Fibroblast of peridontal ligament (primary cell): ENCODE results near the gene ZBTB33.

ENCODE experiments used
- DNase-seq: peaks from one replicate; pipeline ENCODE4 v3.0.0-alpha.2; 2010; ENCODE audit errors: extremely low read depth

The ZBTB33 gene, protein sequence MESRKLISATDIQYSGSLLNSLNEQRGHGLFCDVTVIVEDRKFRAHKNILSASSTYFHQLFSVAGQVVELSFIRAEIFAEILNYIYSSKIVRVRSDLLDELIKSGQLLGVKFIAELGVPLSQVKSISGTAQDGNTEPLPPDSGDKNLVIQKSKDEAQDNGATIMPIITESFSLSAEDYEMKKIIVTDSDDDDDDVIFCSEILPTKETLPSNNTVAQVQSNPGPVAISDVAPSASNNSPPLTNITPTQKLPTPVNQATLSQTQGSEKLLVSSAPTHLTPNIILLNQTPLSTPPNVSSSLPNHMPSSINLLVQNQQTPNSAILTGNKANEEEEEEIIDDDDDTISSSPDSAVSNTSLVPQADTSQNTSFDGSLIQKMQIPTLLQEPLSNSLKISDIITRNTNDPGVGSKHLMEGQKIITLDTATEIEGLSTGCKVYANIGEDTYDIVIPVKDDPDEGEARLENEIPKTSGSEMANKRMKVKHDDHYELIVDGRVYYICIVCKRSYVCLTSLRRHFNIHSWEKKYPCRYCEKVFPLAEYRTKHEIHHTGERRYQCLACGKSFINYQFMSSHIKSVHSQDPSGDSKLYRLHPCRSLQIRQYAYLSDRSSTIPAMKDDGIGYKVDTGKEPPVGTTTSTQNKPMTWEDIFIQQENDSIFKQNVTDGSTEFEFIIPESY

DNA sequence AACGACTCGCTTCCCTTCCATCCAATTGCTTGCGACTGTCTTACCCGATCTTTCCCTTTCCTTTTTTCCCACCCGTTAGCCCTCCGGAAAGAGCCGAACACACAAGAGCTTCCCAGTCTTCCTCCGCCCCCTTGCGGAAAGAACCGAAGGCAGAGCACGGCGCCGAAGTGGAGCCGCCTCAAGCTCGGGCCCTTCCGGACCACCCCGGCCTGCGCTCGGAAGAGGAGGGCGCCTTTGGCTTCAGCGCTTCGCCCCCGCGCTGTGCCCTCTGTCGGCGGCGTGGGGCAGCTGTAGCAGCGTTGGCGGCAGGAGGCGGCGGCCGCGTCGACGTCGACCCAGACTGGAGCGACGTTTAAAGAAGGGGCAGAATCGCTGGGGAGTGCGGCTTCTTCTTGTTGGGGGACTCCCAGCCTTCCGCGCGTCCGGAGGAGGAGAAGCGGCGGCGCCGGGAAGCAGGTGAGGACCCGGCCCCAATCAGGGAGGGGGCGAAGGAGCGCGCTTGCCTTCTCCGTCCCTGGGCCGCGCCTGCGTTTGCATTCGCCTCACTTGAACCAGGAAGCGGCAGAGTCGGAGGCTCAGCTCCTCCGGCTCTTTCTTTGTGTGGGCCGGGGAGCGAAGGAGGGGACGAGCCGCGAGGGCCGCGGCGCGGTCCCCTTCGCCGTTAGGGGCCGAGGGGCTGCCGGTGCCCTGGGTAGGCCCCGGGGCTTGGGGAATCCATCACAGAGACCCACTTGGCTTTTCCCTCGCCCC is at the start of gene ZBTB33:
TSS of gene ZBTB33 (plus strand) at position 291 of the 750 bp plus-strand sequence. CDS start 2,604 bp downstream, outside the sequence.
- DNase-seq, result peak; percentile 92

DNA sequence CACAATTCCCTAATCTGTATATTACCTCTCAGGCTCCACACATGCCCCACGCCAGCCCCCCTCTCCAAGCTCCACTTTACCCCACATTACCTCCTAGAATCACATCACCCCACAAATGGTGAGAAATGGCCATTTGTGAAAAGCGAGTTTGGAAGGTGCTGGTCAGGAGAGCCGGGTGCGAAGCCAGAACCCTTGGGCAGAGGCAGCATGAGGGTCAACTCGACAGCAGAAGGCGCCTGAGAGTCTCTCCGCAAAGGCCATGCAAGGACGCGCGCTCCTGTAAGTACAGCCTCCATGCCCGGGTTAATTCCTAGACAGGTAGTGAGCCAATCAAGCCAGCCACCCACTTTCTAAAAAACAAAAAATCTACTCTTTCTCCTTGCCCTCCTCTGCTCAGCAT is 49.8 kb upstream of the ZBTB33 start:
- no peak for DNase-seq

DNA sequence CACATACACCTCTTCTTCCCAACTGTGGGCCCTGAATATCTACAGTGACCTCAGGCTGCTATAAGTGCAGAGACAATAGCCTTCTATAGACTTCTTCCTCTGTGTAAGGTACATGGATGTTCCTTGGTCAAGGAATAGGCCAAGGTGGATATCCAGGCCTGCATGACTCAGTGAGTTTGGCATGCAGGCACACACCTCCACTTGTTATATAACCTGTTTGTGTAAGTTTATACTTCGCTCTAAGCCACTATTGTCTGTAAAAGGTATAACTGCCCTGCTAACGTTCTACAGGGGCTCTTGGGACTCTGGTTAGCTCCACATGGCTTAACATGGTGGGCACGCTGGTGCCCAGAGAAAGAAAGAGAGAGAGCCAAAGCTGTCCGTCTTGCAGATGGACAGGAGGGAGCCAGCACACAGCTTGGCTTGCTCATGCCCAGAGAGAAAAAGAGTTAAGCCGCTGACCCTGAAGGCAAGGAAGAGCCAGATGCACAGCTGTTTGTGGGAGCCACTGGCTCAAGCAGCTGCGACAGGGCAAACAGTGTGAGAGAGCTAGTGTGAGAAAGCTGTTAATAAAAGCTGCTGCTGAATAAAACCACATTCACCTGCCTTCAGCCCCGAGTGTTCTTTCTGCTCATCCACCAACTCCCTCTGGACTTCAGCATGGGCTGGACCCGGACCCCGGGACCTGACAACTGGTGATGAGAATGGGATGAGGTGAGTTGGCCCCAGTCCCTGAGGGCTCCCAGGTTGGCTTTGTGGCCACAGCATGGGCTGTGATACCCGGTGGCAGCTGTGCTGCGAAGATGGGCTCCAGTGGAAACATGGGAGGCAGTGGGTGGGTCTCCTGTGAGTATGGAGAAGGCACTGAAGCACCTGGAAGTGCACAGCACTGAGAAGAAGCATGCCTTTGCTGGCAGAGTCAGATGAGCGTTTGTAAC is 44.5 kb upstream of the ZBTB33 start:
- no peak for DNase-seq

DNA sequence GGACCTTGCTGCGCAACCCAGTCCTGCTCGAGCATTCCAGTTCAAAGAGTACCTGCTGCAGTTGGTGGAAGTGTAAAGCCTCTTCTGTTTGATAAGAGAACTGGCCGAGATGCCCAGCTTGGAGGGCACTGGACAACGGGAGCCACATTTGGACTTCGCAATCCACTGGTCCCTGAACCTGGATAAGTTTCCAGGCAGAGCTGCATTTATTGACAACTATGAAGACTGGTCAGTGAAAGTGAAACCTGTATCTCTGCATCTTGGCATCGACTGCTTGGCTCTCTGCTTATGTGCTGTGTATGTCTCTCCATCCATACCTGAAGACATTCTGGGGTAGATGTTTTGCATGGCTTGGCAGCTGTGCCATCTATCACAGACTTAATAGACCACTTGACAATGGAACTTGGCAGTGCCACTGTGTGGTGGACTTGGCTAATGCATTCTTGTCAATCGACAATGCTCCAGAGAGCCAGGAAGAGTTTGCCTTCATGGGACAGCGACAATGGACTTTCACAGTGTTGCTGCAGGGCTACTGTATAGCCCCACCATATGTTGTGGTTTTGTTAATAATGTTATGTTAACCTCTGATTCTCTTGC is 43.5 kb upstream of the ZBTB33 start:
- DNase-seq, result no peak

DNA sequence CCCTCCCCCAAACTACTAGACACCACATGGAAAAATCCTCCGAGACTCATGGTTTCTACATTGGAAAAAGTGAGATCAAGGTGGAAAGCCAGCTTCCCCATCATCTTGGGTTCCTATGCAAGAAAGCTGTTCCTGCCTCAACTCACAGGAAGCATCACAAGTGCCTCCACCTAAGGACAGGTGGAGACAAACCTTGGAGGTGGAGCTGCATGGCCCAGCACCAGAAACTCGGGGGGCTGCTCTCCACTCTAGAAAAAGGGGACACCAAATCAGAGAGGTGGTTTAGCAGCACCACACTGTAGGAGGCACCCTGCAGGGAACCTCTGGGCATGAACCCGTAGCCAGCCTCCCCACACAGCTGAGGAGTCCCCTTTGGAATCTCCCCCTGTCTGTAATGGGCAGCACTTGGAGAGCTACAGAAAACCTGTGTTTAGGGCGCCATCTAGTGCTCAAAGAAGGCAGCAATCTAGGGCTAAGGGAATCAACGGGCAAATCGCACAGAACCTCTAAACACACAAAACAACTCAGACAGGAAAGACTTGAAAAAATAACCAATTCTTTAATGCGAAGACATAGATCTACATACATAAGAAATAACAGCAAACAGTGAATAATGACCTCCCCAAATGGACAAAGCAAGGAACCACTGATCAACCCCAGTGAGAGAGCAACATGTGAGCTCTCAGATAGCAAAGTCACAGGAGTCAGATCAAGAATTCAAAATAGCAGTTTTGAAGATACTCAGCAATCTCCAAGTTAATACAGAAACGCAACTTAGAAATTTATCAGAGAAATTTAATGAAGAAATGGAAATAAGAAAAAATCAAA is 37.0 kb upstream of the ZBTB33 start:
- peak; percentile 62 for DNase-seq

DNA sequence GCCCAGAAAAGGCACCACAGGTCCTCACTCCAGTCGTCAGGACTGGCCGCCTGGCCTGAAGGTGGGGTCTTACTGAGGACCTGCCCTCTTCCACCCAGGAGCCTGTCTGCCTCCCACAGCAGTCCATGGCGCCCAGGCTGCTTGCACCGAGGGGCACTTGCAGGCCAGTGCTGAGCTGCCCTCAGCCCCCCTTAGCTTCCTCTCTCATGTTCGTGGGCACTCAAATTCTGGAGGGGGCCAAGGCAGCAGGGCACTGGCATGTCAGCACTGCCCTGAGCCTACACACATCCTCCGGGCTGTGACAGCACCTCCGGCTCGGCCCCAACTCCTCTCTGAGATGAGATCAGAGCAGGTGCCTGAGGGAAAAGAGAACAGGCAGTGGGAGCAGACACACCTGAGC is 27.2 kb upstream of the ZBTB33 start:
- DNase-seq, result no peak

DNA sequence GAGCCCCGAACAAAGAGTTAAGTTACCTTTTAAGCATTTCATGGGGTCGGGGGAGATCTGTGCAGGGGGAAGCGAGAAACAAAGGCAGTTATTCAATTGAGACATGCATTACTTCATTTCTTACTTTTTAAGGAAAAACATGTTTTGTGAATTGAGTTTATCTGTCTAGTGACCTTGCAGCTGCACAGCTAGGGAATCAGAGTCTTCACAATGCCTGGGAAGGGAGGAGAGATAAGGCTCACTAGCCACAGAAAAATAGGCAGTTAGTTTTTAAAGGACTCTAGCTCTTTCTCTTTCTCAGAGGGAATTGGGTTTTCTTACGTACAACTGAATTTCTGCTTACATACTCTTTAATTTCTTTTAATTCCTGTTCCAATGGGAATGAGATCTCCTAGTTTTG is 26.2 kb upstream of the ZBTB33 start:
- DNase-seq, result no peak

DNA sequence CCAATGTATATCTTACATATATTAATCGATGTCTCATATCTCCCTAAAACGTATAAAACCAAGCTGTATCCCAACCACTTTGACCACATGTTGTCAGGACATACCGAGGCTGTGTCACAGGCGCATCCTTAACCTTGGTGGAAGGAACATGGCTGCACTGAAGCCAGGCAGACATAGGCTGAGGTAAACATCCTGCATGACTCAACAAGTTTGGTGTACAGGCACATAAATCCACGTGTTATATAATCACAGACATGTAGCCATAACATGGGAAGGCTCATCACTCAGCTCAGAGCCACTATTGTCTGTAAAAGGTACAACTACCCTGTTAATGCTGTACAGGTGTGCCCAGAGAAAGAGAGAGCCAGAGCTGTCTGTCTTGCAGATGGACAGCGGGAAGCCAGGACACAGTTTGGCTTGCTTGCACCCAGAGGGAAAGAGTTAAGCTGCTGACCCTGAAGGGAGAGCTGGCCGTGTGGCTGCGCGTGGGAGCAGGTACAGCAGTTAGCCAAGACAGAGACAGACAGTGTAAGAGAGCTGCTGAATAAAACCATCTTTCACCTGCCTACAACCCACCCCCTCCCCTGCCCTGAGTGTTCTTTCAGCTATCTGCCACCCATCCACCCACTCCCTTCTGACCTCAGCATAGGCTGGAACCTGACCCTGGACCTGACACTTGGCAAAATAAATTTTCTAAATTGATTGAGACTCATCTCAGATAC is 22.3 kb upstream of the ZBTB33 start:
- DNase-seq, result no peak

DNA sequence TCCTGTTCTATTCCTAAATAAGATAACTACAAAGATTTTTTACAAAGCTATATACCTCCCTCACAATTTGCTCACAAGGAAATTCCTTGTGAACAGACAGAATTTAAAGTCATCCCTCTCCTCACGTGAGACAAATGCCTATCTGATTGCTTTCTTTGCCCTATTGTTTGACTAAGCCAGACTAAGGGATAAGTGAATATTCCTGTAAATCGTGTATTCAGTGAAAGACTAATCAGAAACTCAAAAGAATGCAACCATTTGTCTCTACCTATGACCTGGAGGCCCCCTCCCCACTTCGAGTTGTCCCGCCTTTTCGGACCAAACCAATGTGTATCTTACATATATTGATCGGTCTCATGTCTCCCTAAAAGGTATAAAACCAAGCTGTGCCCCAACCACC is 15.3 kb upstream of the ZBTB33 start:
- no peak for DNase-seq

DNA sequence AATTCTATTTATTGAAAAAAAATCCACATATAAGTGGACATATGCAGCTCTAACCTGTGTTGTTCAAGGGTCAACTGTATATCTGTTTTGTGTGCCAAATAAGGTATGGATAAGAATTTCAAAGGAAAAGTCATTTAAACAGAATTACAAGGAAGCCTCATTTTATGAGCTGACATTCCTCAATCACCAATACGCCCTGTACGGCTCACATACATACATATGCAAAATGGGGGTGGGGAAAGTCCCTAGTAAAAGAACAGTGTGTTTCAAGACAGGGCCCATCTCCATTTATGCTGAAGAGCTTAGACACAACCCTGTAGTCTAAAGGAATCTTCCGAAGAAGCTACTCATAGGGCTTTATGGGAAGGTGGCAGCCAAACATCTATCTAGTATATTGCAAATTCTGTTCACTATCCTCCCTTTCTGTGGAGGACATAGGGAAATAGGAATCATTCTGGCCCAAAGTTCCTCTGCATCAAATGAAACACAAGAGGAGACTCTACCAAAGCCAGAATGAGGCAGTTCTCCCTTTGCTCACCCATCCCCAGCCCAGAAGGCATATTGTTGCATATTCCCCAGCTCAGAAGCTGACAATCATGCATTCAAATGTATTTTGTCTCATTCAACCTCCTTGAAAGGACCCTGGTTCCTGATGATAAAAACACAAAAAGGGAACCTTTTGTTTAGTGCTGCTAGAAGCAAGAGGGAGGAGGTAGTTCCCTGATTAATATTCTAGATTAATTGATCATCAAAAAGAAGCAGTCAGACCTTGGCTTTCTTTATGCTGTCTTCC is 13.7 kb upstream of the ZBTB33 start:
- no peak for DNase-seq

DNA sequence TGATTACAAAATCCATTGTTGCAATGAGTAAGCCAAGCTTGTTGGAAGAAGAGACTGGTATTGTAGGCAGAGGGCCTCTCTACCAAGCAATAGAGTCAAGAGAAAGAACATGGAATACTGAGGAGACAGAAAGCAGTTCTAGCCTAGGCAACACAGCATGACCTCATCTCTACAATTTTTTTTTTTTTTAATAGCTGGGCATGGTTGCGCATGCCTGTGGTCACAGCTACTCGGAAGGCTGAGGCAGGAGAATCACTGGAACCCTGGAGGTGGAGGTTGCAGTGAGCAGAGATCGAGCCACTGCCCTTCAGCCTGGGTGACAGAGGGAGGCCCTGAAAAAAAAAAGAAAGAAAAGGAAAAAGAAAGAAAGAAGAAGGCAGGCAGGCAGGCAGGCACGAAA is 11.7 kb upstream of the ZBTB33 start:
- no peak for DNase-seq

DNA sequence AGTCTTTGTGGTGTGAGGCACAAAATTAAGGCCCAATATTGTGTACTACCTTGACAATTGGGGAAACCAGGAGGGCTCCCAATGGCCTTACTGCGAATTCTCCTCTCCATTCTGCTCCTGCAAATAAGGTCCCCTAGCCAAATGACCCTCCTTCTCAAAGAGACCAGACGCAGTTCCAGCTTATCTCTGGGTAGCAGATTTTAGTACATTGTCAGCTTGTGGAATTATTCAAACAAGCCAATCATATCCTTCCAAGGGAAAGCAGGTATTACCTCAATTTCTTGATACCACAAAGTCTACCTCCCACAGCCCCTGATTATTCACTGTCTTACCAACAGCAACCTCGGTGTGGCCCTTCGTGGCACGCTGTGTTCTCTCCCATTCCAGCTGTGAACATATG is 7.8 kb upstream of the ZBTB33 start:
- DNase-seq, result no peak

DNA sequence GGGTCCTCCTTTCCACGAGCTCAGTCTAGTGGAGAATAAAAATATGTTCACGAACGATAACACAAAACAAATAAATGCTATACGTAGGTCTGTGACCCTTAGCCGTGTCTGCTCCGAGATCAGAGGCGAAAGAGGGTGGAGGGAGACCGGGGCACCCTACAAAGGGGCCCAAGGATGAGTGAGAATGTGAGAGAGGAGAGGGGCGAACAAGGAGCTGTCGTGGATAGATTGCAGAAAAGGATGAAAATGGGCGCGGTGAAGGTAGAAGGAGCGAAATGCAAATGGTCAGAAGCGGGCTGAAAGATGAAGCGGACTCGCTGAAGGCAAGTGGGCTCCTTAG is 6.2 kb upstream of the ZBTB33 start:
- no peak for DNase-seq

DNA sequence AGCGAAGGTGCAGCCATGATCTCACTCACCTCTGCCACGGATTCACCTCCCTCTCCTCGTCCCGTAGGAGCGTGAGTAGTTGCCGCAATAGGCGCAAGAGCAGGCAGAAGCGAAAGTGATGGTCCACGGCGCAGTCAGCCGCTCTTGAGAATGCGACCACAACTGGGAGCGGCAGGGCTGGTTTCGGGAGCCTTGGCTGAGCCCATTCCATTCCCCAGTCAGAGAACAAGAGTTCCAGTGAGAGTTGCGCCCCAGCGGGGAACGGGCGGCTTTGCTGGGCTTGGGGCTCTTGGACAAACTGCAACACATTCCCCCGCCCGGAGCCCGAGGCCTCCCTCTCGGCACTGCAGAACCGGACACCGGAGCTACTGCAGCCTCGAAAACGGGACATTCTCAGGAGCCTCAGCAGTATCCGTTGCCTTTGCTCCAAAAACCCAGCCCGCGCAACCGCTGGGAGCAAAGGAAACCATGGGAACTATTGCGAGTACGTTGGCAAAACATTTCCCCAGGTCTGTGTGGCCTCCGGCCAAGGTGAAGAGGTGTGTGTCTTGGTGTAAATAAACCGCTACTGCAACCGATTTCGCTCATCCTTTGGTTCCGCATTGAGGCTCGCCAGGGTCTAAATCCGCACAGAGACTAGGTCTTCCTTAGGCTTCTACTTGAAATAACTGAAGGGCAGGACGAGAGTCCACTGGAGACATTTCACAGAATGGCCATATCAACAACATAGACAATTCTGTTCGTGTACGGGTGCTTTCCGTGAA is 5.7 kb upstream of the ZBTB33 start:
- peak; percentile 83 for DNase-seq

DNA sequence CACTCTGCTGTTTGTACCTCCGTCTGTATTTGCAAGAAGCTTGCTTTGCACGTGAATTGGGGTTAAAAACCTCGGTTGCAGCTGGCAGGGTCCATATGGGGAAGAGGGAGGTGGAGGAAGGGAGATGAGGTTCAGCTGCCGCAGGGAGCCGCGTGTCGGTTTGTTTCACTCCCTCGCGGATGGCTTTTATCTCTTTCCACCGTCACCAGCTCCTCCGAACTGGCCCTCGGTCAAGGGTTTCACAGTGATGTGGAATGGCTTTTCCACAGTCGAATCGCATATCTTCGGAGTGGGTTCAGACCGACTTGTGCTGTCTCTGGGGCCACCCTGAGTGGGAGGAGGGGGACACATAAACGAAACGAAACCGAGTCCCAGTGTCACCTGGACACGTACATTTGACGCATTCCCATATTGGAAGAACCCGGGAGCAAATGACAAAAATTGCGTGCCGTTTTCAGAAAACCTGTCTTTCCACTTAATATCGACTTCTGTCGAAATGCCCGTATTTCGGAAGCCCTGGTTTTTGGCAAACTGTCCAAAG is 929 bp downstream of the ZBTB33 start:
- DNase-seq, result peak; percentile 23

DNA sequence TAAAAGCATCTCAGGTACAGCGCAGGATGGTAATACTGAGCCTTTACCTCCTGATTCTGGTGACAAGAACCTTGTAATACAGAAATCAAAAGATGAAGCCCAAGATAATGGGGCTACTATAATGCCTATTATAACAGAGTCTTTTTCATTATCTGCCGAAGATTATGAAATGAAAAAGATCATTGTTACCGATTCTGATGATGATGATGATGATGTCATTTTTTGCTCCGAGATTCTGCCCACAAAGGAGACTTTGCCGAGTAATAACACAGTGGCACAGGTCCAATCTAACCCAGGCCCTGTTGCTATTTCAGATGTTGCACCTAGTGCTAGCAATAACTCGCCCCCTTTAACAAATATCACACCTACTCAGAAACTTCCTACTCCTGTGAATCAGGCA is 3.2 kb downstream of the ZBTB33 start:
- DNase-seq, result no peak

DNA sequence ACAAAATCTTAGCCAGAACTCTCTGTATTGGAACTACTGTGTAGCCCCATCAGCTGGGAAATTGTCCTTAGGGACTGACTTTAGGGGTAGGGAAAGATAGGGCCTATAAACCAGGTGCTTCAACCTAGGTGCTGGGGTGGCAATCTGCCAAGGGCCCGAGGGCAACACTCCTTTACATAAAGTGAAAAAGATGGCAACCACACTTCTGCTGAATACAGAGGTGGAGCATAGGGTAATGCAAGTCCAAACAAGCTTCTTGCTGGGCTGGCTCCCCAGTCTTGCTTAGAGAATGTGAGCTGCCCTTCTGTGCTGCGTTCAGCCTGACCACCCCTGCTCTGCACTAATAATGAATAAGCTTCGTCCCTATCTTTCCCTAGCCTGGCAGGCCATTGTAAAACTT is 9.8 kb downstream of the ZBTB33 start:
- DNase-seq, result no peak
